Adrenal gland (tissue), 12 donors: Measurements from ENCODE around the gene SLC6A11. TPM values are rescaled to one million over a fixed set of nuclear protein-coding genes. Genes with fewer than 3 reads are reported as not detected.

Source experiments
- DNase-seq, 7 donors: peaks; one replicate each; pipeline ENCODE4 v3.0.0-alpha.2; 2019 to 2020
- H3K27ac ChIP-seq, 5 donors: fragments of 200-600 bp; sonication (generic) in 4 of 5; 1 replicate in 3 of 5; 2 replicates in 2 of 5; pipeline versions ENCODE4 v1.5.1 to v1.8.0; 2016 to 2020; ENCODE audit warnings: mild to moderate bottlenecking in 1 of 5
- H3K27me3 ChIP-seq: fragments of 200-600 bp; 2 replicates; pipeline ENCODE4 v1.8.0; 2021
- H3K36me3 ChIP-seq, 2 donors: fragments of 200-600 bp; replicated peaks in 1 of 2; 1 replicate in 1 of 2; 2 replicates in 1 of 2; pipeline versions ENCODE4 v1.5.1 to v1.8.0; 2018 to 2022
- H3K4me1 ChIP-seq, 2 donors: fragments of 200-600 bp; replicated peaks in 1 of 2; 1 replicate in 1 of 2; 2 replicates in 1 of 2; pipeline versions ENCODE4 v1.5.1 to v1.8.0; 2018 to 2021
- H3K4me3 ChIP-seq, 4 donors: fragments of 200-600 bp; sonication (generic) in 3 of 4; one replicate each; pipeline ENCODE4 v1.5.1; 2016 to 2018
- H3K9me3 ChIP-seq, 3 donors: fragments of 200-600 bp; sonication (generic) in 1 of 3; replicated peaks in 1 of 3; 1 replicate in 2 of 3; 2 replicates in 1 of 3; pipeline versions ENCODE4 v1.5.1 to v1.8.0; 2016 to 2021
- POLR2A ChIP-seq, 2 donors: fragments of 450-650 bp; IDR thresholded peaks; one replicate each; pipeline ENCODE4 v1.6.1; 2017; ENCODE audit warnings: antibody characterized with exemption in 2 of 2, mild to moderate bottlenecking in 2 of 2, moderate library complexity in 1 of 2
- WGBS, 4 donors: extraction: QIAGEN DNeasy Blood & Tissue Kit in 2 of 4; methylation state at CpG; one replicate each; pipeline versions ENCODE4 v1.1.5 to v1.1.7; 2013 to 2017; 5-methylcytosine and 5-hydroxymethylcytosine counted together
- intact Hi-C, 2 donors: fragments of 100-400 bp; cut with DNase I; formaldehyde crosslinking; loops; one replicate each; pipeline versions ENCODE4 v1.14.1 to v1.15.0; 2022 to 2023
- polyA plus RNA-seq, 3 donors: library from polyadenylated mRNA; stranded (reverse); fragments of 200-250 nt in 2 of 3; fragments of 350-450 nt in 1 of 3; fragmentation: Illumina TruSeq in 1 of 3; extraction: RNeasy Lipid Tissue Mini Kit (QIAGEN cat#74804) in 1 of 3; gene quantifications; one replicate each; pipeline ENCODE4 v1.2.3, GENCODE V29; 2013 to 2014
- total RNA-seq, 9 donors: library from RNA; depleted of rRNA in 4 of 9; stranded (reverse); fragments of >200 nt in 4 of 9; fragments of 120-200 nt in 1 of 9; fragmentation: NEBNext Ultra II Directional in 1 of 9; extraction: Animal tissue kit (Norgen Biotek cat#: 25700) in 1 of 9; gene quantifications; one replicate each; pipeline versions ENCODE4 v1.1.0 to v1.2.4, GENCODE V29; 2013 to 2023
- TF ChIP-seq, protein P1 (sequence below), 6 experiments: fragments of 450-650 bp in 4 of 6; fragments of 200-600 bp in 2 of 6; sonication (generic) in 1 of 6; IDR thresholded peaks; 1 replicate in 5 of 6; 2 replicates in 1 of 6; pipeline versions ENCODE4 v1.5.1 to v1.8.0; 2016 to 2021; ENCODE audit warnings: antibody characterized with exemption in 6 of 6, mild to moderate bottlenecking in 2 of 6, moderate library complexity in 1 of 6
- donor health status: healthy with polysubstance abuse.
- donor health status: Bipolar disorder and iron deficiency.
- donor health status: DM: yes; HTN: yes; CAD: no.
- donor health status: DM: no; HTN: no; CAD: no.
- donor health status: DM: no; HTN: no; CAD: no.
- donor health status: DM: yes; HTN: yes; CAD: no.

Gene SLC6A11
- total and polyA plus RNA-seq, 12 donors, result 0.03 to 0.17 (median 0.06) TPM; not detected in 7

DNA sequence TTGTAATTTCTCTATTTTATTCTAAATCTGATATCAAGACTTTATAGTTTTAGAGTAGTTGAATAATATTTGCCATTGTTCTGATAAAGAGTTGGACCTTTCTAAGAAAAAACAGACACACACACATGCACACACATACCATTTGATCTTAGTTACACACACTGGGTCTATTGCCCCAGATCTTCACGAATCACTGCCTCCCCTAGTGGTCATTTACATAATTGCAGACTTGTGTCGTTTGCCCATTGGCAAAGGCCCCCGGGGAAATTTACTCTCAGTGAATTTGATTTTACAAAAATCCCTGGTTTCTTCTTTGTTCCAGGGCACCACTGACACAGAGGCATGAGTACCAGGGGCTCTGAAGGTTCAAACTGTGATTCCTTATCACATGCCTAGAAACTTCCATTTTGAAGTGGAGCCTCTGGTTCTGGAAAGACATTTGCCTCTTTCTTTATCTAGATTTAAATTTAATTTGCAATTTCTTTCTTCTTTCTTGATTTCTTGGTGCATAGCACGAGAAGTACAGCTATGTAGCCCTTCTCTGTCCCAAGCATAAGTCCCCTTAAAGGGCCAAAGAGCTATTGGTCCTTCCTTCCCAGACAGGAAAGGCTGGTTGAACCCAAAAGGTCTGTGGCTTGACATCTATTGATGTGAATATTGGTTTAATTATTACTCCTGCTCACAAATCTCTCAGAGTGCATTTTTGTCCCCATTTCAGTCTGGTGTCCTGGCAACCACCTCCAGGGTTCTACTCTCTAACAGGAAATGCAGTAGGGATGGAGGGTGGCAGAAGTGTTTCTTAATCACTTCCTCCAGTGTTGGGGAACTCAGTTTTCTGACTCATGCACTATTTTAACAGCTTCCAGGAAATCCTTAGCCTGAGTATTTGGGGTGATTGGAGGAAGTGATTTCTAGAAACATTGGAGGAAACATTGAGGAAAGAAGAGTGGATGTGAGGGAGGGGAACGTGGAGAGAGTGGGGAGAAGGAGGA lies 32.4 kb upstream of the SLC6A11 start:
- H3K36me3 ChIP-seq, result no peaks in the 10 kb centered on the region
- H3K4me1 ChIP-seq, result peaks cover 0 to 8% of the 10 kb centered on the region in 2 donors
- H3K27me3 ChIP-seq, result peaks cover 14% of the 10 kb centered on the region
- no peak for TF ChIP-seq POLR2A (IDR thresholded peaks at IDR 0.05)
- TF ChIP-seq, protein P1, sequence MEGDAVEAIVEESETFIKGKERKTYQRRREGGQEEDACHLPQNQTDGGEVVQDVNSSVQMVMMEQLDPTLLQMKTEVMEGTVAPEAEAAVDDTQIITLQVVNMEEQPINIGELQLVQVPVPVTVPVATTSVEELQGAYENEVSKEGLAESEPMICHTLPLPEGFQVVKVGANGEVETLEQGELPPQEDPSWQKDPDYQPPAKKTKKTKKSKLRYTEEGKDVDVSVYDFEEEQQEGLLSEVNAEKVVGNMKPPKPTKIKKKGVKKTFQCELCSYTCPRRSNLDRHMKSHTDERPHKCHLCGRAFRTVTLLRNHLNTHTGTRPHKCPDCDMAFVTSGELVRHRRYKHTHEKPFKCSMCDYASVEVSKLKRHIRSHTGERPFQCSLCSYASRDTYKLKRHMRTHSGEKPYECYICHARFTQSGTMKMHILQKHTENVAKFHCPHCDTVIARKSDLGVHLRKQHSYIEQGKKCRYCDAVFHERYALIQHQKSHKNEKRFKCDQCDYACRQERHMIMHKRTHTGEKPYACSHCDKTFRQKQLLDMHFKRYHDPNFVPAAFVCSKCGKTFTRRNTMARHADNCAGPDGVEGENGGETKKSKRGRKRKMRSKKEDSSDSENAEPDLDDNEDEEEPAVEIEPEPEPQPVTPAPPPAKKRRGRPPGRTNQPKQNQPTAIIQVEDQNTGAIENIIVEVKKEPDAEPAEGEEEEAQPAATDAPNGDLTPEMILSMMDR (IDR thresholded peaks at IDR 0.05), result peak; percentile 49 to 67 (median 63)
- 16 to 24% (median 19%) methylated on average over 5 of the region's 5 CpGs for WGBS, 4 donors
- peak in 3 of 7 donors; percentile 17 to 33 (median 26) for DNase-seq
- H3K4me3 ChIP-seq, result no peak overlapping the region
- intact Hi-C loops, result no loop called here
- H3K27ac ChIP-seq, result no peak overlapping the region
- no peaks in the 10 kb centered on the region for H3K9me3 ChIP-seq

DNA sequence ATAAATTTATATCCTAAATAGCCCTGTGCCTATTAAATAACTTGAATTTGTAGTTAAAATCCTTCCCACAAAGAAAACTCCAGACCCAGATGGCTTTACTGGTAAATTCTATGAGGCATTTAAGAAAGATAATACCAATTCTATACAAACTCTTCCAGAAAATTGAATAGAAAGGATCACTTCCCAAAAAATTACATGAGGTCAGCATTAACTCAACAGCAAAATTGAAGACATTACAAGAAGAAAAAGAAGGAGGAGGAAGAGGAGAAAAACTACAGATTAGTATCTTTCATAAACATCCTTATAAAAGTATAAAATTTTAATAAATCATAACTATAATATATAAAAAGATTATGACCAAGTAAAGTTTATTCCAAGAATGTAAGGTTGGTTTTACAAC lies 29.4 kb upstream of the SLC6A11 start:
- intact Hi-C loops, result no loop called here
- no peak for TF ChIP-seq POLR2A (IDR thresholded peaks at IDR 0.05)
- TF ChIP-seq, protein P1 (IDR thresholded peaks at IDR 0.05), result no peak
- Histone ChIP-seq H3K9me3 (no peaks in the 10 kb centered on the region), H3K27ac (no peak overlapping the region), H3K27me3 (peaks cover 22% of the 10 kb centered on the region), H3K36me3 (no peaks in the 10 kb centered on the region), H3K4me3 (no peak overlapping the region), H3K4me1 (peaks cover 0 to 8% of the 10 kb centered on the region in 2 donors)
- no peak for DNase-seq

DNA sequence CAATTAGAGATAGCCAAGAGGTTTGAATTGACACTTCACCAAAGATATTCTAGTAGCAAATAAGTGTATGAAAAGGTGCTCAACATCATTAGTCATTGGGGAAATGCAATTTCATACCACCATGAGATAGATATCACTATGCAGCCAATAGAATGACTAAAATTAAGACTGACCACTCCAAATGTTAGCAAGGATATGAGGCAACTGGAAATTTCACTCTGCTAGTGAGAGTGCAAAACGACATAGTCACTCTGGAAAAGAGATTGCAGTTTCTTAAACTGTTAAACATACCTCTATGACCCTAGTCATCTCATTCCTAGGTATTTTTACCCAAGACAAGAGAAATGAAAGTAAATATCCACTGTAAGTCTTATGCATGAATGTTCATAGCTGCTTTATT lies 27.6 kb upstream of the SLC6A11 start:
- intact Hi-C loops, result no loop called here
- peaks cover 36% of the 10 kb centered on the region for H3K27me3 ChIP-seq
- no peak for TF ChIP-seq POLR2A (IDR thresholded peaks at IDR 0.05)
- TF ChIP-seq, protein P1 (IDR thresholded peaks at IDR 0.05), result no peak
- H3K4me1 ChIP-seq, result no peaks in the 10 kb centered on the region
- H3K4me3 ChIP-seq, result no peak overlapping the region
- no peak for DNase-seq
- no peak overlapping the region for H3K27ac ChIP-seq
- WGBS, 4 donors, result 15 to 40% (median 28%) methylated on average over 1 of the region's 1 CpG
- no peaks in the 10 kb centered on the region for H3K9me3 ChIP-seq
- H3K36me3 ChIP-seq, result no peaks in the 10 kb centered on the region

DNA sequence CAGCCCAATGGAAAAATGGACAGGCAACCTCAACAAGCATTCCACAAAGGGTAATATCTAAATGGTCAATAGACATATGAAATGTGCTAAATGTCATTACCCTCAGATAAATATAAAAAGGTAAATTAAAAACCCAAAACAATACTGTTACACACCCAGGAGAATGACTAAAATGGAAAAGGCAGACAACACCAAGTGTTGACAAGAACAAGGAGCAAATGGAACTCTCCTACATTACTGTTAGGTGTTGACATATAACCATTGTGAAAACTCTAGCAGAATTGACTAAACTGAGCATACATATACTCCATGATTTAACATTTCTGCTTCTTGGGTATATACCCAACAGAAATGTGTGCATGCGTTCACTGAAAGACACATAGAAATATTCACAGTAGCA lies 25.3 kb upstream of the SLC6A11 start:
- no peaks in the 10 kb centered on the region for H3K9me3 ChIP-seq
- TF ChIP-seq POLR2A (IDR thresholded peaks at IDR 0.05), result no peak
- TF ChIP-seq, protein P1 (IDR thresholded peaks at IDR 0.05), result no peak
- H3K27me3 ChIP-seq, result peaks cover 21% of the 10 kb centered on the region
- no peaks in the 10 kb centered on the region for H3K36me3 ChIP-seq
- WGBS, 4 donors, result 89 to 100% (median 96%) methylated on average over 1 of the region's 1 CpG
- H3K27ac ChIP-seq, result no peak overlapping the region
- no peak for DNase-seq
- intact Hi-C loops, result no loop called here
- H3K4me3 ChIP-seq, result no peak overlapping the region
- H3K4me1 ChIP-seq, result no peaks in the 10 kb centered on the region
